T-helper 2 cell treated with Interferon-gamma antibody and Interleukin-4, amounts not matched to agents 100 ng/mL and 5 ng/mL, for 36 hours (primary cell): ENCODE results near the gene SYCN. TPM values are rescaled to one million over a fixed set of nuclear protein-coding genes. Genes with fewer than 3 reads are reported as not detected.

Experiments used
- intact Hi-C: fragments of 100-400 bp; cut with micrococcal nuclease; formaldehyde crosslinking; loops from one replicate; pipeline ENCODE4 v1.15.1; 2023
- total RNA-seq: library from RNA; stranded (reverse); gene quantifications from 2 replicates; pipeline ENCODE4 v1.2.3, GENCODE V29; 2022

SYCN gene
- total RNA-seq, 1 donor from 2014 or later = not detected

- intact Hi-C loops = no loop called here
These were observed 32.3 kb downstream of the SYCN start for GRCh38 chr19:39171479-39172465.

GRCh38 chr19:39170386-39171231, 33.5 kb downstream of the SYCN start:
- intact Hi-C loops = no loop called here

- intact Hi-C loops = no loop called here
These were observed 34.8 kb downstream of the SYCN start for GRCh38 chr19:39169143-39169810.

DNA sequence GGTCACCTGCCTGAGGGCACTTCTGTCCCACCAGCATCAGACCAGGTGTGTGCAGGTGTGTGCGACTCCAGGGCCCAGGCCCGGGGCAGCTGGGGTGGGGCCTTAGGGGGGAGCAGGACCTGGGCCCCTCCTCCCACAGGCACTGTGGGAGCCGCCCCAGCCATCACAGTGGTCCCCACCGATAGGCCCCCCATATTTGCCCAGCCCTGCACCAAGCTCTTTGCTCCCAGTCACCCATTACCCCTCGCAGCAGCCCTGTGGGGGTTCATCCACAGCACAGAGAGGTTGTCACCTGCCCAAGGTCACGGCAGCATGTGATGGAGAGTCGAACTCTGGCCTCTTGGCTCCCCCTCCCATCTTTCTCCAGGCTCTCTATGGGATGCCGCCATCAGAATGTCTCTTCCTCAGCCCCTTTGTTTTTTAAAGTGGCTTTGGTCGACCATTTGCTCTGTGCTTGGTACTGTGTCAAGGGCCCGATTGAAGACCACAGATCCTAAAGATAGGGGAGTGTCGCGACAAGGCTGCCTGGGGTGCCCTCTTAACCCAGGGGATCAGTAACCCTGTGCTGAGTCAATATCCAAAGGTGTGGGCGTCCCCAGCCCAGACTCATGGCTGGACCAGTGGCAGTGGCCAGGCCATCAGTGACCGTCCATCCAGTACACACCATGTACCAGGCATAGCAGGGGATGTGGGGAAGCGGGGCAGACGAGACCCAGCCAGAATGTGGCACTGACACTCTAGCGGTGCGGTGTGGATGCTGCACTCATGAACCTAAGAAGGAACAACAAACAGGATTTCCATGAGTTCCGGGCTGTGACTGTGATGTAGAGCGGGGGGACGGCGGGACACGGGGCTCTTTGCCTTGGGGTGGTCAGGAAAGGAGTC, 35.6 kb downstream of the SYCN start:
- intact Hi-C loops = no loop called here

GRCh38 chr19:39167461-39168257, 36.4 kb downstream of the SYCN start:
- intact Hi-C loops = no loop called here

GRCh38 chr19:39166571-39167391, 37.3 kb downstream of the SYCN start:
- intact Hi-C loops = no loop called here

GRCh38 chr19:39165857-39166256, 38.2 kb downstream of the SYCN start:
- intact Hi-C loops = no loop called here

- intact Hi-C loops = no loop called here
These were observed 39.8 kb downstream of the SYCN start for GRCh38 chr19:39164289-39164688.

GRCh38 chr19:39163621-39164020, 40.4 kb downstream of the SYCN start:
- intact Hi-C loops = no loop called here

DNA sequence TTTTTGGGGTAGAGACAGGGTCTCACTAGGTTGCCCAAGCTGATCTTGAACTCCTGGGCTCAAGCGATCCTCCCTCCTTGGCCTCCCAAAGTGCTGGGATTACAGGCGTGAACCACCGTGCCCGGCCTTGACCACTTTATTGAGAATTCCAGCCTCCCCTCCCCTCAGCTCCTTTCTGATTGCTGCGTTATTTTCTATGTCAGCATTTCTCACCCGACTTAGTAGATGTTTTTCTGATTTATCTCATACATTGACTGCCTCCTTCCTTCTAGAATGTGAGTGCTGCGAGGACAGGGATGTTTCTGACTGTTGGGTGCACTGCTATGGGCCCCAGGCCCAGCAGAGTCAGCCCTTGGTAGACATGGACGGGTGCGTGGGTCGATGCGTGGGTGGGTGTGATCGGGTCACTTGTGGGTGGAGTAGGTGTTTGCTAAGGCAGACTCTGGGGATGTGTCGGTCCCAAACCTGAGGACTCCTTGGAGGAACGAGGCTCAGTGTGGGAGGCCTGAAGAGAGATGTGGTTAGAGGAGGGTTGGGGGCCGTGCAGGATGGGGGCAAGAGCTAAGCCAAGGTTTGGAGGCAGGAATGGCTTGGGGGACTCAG, 41.5 kb downstream of the SYCN start:
- intact Hi-C loops = no loop called here

- intact Hi-C loops = no loop called here
These were observed 43.0 kb downstream of the SYCN start for GRCh38 chr19:39160889-39161672.

- intact Hi-C loops = no loop called here
These were observed 43.6 kb downstream of the SYCN start for GRCh38 chr19:39160523-39160861.

DNA sequence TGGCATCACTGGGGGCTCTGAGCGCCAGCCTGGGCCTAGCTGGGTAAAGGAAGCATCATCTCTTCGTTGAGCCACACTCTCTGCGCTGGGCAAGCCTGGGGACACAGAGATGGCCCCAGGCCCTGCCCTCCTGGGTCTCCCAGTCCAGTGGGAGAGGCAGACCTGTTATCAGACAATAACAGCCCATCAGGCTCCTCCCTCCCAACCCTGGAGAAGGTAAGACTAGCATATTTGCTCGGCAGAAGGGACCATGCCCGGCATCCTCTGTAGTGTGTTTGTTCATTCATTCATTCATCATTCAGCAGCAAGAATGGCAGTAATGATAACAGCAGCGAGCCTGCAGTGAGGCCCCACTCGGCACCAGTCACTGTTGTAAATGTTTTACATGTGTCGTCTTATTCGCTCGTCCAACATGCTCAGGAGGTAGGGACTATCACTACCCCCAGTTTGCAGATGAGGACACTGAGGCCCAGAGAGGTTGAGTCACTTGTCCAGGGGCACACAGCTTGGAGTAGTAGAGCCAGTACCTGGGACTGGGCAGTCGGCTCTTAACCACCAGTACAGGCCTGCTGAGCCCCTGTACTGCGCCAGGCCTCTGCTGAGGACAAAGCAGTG, 45.3 kb downstream of the SYCN start:
- intact Hi-C loops = no loop called here

GRCh38 chr19:39157997-39158389, 46.1 kb downstream of the SYCN start:
- intact Hi-C loops = no loop called here

GRCh38 chr19:39157275-39157996, 46.6 kb downstream of the SYCN start:
- intact Hi-C loops = no loop called here

GRCh38 chr19:39156326-39157230, 47.5 kb downstream of the SYCN start:
- intact Hi-C loops = no loop called here
